Measurements from ENCODE around the gene EFCAB8.

The EFCAB8 gene

DNA sequence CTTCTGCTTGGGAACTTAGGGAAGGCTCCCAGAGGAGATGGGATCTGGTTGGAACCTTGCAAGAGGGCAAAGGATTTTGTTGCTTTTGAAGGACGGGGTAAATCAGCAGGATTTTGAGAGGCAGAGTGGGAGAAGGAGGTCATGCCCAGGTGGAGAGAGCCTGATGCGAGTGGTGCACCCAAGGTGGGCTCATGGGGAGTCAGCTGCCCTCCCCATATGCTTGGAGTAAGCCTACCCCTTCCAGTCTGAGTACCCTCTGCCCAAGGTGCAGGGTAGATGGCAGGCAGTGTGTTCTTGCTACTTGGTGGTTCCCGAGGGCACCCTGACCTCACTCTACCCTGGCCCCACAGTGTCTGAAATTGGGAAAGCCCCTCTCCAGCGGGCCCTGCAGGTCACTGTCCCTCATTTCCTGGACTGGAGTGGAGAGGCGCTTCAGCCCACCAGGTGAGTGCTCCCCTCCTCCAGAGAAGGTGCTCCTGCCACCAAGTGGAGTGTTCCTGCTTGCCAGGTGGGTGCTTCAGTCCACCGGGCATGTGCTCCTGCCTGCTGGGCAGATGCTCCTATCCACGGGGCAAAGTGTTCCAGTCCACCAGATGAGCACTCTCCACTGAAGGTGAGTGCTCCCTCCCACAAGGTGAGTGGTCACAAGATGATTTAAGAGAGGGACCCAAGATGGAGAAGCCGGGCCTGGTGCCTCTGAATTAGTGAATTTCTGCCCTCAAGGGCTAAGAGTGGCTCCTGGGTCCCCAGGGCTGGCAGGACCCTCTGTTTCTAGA is 152.1 kb downstream of the EFCAB8 start:
- Histone ChIP-seq H3K4me2 (no peak overlapping the region), H3K4me1 (peaks cover 47% of the 10 kb centered on the region), H3K9ac (no peak overlapping the region), H3K9me3 (no peaks in the 10 kb centered on the region), H3K4me3 (no peak overlapping the region), H4K20me1 (no peaks in the 10 kb centered on the region), H3K36me3 (no peaks in the 10 kb centered on the region), H3K27me3 (no peaks in the 10 kb centered on the region; the same call in 1 of the 2 replicates), H3K27ac (no peak overlapping the region)
- no peak for TF ChIP-seq Cebpa-rat (IDR thresholded peaks at IDR 0.05)

All from BLaER1 (cell line).